ENCODE measurements around the gene BEND3.
"Not testable (repeated sequence)": the region's sequence is repeated elsewhere in the genome, so short reads cannot be mapped to it uniquely, and the experiment has no call there.

- not testable (repeated sequence) for TF ChIP-seq TOX (CRISPR knock-in tag; IDR thresholded peaks at IDR 0.05; ENCODE audit: borderline replicate concordance); PATZ1 (CRISPR knock-in tag; IDR thresholded peaks at IDR 0.05; ENCODE audit: borderline replicate concordance); TSHZ2 (CRISPR knock-in tag; IDR thresholded peaks at IDR 0.05); ZFP30 (CRISPR knock-in tag; IDR thresholded peaks at IDR 0.05); ARNTL (CRISPR knock-in tag; IDR thresholded peaks at IDR 0.05; ENCODE audit: borderline replicate concordance, low read depth); CREB5 (CRISPR knock-in tag; IDR thresholded peaks at IDR 0.05; ENCODE audit: low read depth); ZFP3 (CRISPR knock-in tag; IDR thresholded peaks at IDR 0.05); PPARA (CRISPR knock-in tag; IDR thresholded peaks at IDR 0.05; ENCODE audit: borderline replicate concordance); GLIS3 (CRISPR knock-in tag; IDR thresholded peaks at IDR 0.05); ESRRG (CRISPR knock-in tag; IDR thresholded peaks at IDR 0.05); RARB (CRISPR knock-in tag; IDR thresholded peaks at IDR 0.05); POU6F1 (CRISPR knock-in tag; IDR thresholded peaks at IDR 0.05; ENCODE audit: borderline replicate concordance, low read depth); OSR1 (CRISPR knock-in tag; IDR thresholded peaks at IDR 0.05)
Observed at GRCh38 chr6:107084459-107084858, 30.9 kb downstream of the BEND3 start.

Measured in SK-N-SH treated with all-trans-retinoic acid at 6 μM for 48 hours (cell line).